Osteoblast (primary cell): ENCODE measurements around the gene UIMC1. TPM values are rescaled to one million over a fixed set of nuclear protein-coding genes. Genes with fewer than 3 reads are reported as not detected.
A peak's percentile ranks its signal among the peaks of the same experiment; 100 is the strongest.

Experiments used
- DNase-seq: peaks from one replicate; pipeline ENCODE4 v3.0.0; 2011; ENCODE audit warnings: low spot score, mixed read lengths; ENCODE audit not compliant: insufficient read length; ENCODE audit errors: missing footprints
- H2AFZ ChIP-seq: 2 replicates; pipeline ENCODE4 v1.6.0; 2011; ENCODE audit warnings: mild to moderate bottlenecking, low read length
- H3K27ac ChIP-seq: 2 replicates; pipeline ENCODE4 v1.5.1; 2011; ENCODE audit warnings: mild to moderate bottlenecking, low read depth, low read length, moderate library complexity
- H3K27me3 ChIP-seq: 2 replicates; pipeline ENCODE4 v1.6.0; 2012; ENCODE audit warnings: mild to moderate bottlenecking, control low read depth, inconsistent platforms, low read length, moderate library complexity; ENCODE audit not compliant: insufficient read depth
- H3K36me3 ChIP-seq: 2 replicates; pipeline ENCODE4 v1.5.1; 2011; ENCODE audit warnings: mild to moderate bottlenecking, low read length, control low read depth, moderate library complexity; ENCODE audit not compliant: insufficient read depth
- H3K4me1 ChIP-seq: 2 replicates; pipeline ENCODE4 v1.5.1; 2011; ENCODE audit warnings: mild to moderate bottlenecking, low read length, control low read depth, moderate library complexity; ENCODE audit not compliant: insufficient read depth
- H3K4me2 ChIP-seq: 2 replicates; pipeline ENCODE4 v1.6.0; 2011; ENCODE audit warnings: mild to moderate bottlenecking, low read length; ENCODE audit not compliant: insufficient read depth
- H3K4me3 ChIP-seq: fragments of 200-600 bp; sonication (generic); 3 replicates; pipeline ENCODE4 v1.5.1; 2012; ENCODE audit warnings: mild to moderate bottlenecking, low read length, inconsistent platforms; ENCODE audit not compliant: insufficient read depth
- H3K79me2 ChIP-seq: 2 replicates; pipeline ENCODE4 v1.6.0; 2012; ENCODE audit warnings: mild to moderate bottlenecking, low read length, control low read depth, inconsistent platforms; ENCODE audit not compliant: insufficient read depth
- H3K9me3 ChIP-seq: 2 replicates; pipeline ENCODE4 v1.5.1; 2011; ENCODE audit warnings: low read depth, low read length, control low read depth
- H4K20me1 ChIP-seq: 2 replicates; pipeline ENCODE4 v1.6.0; 2012; ENCODE audit warnings: mild to moderate bottlenecking, low read length, control low read depth; ENCODE audit not compliant: insufficient read depth
- CTCF ChIP-seq: IDR thresholded peaks from 2 replicates; pipeline ENCODE4 v1.5.1; 2011; ENCODE audit warnings: mild to moderate bottlenecking, low read depth, low read length, moderate library complexity; ENCODE audit errors: extremely low read depth
- total RNA-seq: library from RNA; depleted of rRNA; stranded (reverse); fragments of >200 nt; gene quantifications from 2 replicates; pipeline ENCODE4 v1.2.3, GENCODE V29; 2012

The UIMC1 gene
- total RNA-seq, 1 donor = 40.9 TPM

- no peak for DNase-seq
- Histone ChIP-seq H3K27me3 (peaks cover 5% of the 10 kb centered on the region), H3K27ac (no peak overlapping the region), H4K20me1 (no peaks in the 10 kb centered on the region), H3K4me2 (no peak overlapping the region), H2AFZ (no peak overlapping the region), H3K79me2 (no peaks in the 10 kb centered on the region), H3K4me1 (no peaks in the 10 kb centered on the region), H3K9me3 (no peaks in the 10 kb centered on the region), H3K4me3 (no peak overlapping the region), H3K36me3 (no peaks in the 10 kb centered on the region)
- no peak for TF ChIP-seq CTCF
Measured at GRCh38 chr5:176895831-176896230, 110.7 kb downstream of the UIMC1 start.

DNA sequence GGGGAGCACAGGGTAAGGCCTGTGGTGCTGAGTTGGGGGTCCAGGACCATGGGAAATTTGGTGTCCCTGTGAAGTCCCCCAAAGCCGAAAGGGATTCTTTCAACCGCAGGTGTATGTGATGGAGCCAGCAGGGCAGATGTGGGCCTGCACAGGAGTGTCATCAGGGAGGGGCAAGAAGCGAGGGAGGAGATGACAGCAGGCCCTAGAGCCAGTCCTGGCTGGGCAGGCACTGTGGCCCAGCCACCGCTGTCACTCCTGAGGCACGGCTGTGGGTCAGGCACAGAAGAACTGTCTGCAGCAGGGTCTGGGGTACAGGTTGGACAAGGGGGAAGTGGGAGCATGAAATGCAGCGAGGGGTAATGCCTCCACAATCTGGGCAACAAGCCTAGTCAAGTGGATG lies 112.3 kb downstream of the UIMC1 start:
- no peak for DNase-seq
- Histone ChIP-seq H3K4me1 (no peaks in the 10 kb centered on the region), H2AFZ (no peak overlapping the region), H3K36me3 (no peaks in the 10 kb centered on the region), H3K4me3 (no peak overlapping the region), H4K20me1 (no peaks in the 10 kb centered on the region), H3K79me2 (no peaks in the 10 kb centered on the region), H3K4me2 (no peak overlapping the region), H3K27ac (no peak overlapping the region), H3K27me3 (peaks cover 5% of the 10 kb centered on the region), H3K9me3 (no peaks in the 10 kb centered on the region)
- TF ChIP-seq CTCF = no peak

DNA sequence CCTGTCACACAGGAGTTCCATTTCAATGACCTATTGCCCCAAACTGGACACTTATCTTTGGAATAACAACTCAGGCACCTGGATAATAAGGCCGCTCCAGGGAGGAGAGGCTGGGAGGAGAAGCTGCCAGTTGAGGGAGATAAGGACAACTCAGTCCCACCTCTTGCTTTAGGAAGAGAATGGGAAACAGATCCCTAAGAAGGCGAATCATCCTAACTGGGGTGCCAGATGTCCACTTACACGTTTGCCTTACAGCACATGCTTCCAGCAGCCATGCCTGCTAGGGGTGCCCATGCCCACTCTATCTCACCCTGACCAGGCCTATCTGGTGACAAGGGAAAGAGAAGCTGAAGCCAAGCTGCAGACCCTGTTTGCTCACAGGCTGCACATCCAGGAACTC lies 113.9 kb downstream of the UIMC1 start:
- Histone ChIP-seq H3K27ac (no peak overlapping the region), H3K36me3 (no peaks in the 10 kb centered on the region), H3K4me2 (no peak overlapping the region), H3K27me3 (peaks cover 5% of the 10 kb centered on the region), H2AFZ (no peak overlapping the region), H4K20me1 (no peaks in the 10 kb centered on the region), H3K79me2 (no peaks in the 10 kb centered on the region), H3K4me3 (no peak overlapping the region), H3K9me3 (no peaks in the 10 kb centered on the region), H3K4me1 (no peaks in the 10 kb centered on the region)
- no peak for DNase-seq
- TF ChIP-seq CTCF = no peak

DNA sequence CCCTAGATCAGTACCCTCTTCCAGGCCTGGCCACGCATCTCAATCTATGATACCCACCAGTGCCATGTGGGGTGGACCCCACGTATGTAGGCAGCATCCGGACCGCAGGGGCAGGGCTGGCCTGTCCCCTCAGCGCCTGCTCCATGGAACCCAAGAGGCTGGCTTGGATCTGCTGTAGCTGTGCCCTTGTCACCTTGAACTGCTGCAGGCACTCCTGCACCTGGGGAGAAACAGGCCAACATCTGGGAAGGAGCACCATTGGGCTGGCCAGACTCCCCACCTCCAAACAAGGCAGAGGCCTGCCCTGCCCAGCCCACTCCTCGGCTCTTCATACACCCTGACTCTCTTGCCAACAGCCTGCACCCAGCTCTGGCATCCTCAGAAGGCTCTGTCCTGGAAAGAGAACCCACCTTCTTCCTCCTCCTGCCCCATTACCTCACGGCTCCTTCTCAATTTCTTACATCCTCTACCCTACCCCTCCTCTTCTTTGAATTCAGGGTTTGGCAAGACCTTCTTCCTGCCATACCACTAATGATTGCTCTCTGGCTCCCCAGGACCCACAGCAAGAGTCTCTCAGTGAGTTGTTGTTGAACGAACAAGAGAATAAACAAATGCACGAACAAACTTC lies 115.1 kb downstream of the UIMC1 start:
- no peaks in the 10 kb centered on the region for H3K36me3 ChIP-seq
- no peak overlapping the region for H2AFZ ChIP-seq
- no peak overlapping the region for H3K4me3 ChIP-seq
- no peaks in the 10 kb centered on the region for H3K9me3 ChIP-seq
- no peak overlapping the region for H3K27ac ChIP-seq
- DNase-seq = peak; percentile 62
- no peaks in the 10 kb centered on the region for H3K79me2 ChIP-seq
- no peak overlapping the region for H3K4me2 ChIP-seq
- TF ChIP-seq CTCF = no peak
- peaks cover 5% of the 10 kb centered on the region for H3K27me3 ChIP-seq
- H4K20me1 ChIP-seq = no peaks in the 10 kb centered on the region
- no peaks in the 10 kb centered on the region for H3K4me1 ChIP-seq
